ENCODE data around the gene SETD2.

Gene SETD2

DNA sequence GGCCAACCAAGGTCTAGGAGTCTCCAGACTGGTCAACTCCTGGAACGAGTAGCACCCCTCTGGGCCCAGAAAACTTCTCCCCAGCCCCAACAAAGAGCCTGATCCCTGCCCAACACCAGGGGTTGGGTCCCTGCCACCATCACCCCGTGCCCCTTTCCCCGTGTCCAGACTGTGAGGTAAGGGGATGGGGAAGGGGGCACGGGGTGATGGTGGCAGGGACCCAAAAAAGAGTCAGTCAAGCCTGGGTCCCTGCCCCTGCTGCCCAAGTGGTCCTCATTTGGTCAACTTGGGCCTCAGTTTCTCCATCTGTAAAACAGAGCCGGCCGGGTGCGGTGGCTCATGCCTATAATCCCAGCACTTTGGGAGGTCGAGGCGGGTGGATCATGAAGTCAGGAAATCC, 185.5 kb downstream of the SETD2 start:
- no peak for DNase-seq

DNA sequence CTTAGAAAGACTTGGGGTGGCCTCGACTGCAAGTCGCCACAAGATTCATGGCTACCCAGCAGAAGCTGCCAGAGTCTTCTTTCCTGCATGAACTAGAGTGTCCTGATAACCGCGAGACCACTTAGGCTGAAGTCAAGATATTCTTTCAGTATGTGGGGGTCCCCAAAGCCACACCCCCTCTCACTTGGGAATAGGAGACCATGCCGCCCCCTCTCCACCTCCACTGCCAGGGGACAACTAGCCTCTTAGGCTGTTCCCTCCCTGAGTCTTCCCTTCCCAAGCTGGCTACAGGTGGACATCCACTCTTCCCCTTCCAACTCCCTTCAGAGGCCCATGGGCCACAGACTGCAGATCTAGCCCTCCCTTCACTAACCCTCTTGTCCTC, 186.1 kb downstream of the SETD2 start:
- no peak for DNase-seq

GRCh38 chr3:46976326-46977190, 187.4 kb downstream of the SETD2 start, which contains the start of gene CCDC12:
Gene CCDC12, minus strand, starts transcription at chr3:46976745. Its CDS starts 13 bp downstream, at chr3:46976732.
- DNase-seq, result peak; percentile 98

- DNase-seq, result no peak
These were observed 189.3 kb downstream of the SETD2 start for GRCh38 chr3:46974421-46975171.

DNA sequence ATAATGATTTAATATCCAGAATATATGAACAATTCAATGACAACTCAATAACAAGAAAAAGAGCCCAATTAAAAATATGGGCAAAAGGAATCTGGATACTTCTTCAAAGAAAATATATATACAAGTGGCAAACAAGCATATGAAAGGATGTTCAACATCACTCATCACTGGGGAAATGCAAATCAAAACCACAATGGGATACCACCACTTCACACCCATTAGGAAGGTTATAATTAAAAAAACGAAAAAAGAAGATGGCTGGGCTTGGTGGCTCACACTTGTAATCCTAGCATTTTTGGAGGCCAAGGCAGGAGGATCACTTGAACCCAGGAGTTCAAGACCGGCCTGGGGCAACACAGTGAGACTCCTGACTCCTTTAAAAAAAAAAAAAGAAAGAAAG, 191.5 kb downstream of the SETD2 start:
- no peak for DNase-seq

DNA sequence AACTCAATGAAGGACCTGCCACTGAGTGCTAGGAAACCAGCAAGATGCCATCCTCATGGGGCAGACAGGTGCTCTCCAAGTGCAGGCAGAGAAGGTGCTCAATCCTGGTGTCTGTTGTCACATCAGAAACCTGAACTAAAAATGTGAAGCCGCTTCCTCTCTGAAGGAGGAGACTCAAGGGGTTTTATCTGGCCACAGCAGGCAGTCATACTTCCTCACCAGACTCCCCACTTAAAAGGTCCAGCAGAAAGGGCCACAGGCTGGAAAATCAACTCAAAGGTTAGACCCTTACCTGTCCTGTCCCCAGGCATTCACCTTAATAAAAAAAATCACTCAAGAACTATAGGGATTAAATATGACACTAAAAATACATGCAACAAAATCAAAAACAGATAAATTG, 192.2 kb downstream of the SETD2 start:
- DNase-seq, result no peak

DNA sequence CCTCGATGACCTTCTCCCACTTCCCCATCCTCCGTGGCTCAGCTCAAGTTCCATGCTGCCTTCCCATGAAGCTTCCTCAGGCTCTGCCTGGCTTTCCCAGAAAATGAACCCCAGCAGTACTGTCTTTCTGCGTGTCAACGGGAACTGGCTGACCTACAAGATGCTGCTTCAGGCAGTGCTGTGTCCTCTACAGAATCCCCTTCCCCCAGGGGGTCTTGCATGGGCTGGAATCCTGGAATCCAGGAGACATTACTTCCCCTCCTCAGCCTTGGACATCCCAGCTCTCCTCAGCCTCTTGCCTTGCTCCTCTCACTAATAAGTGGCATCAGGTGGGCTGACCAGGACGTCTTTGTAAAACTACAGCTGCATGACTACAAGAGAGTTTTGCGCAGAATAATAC, 192.8 kb downstream of the SETD2 start:
- DNase-seq, result no peak

GRCh38 chr3:46970391-46971091, 193.4 kb downstream of the SETD2 start:
- DNase-seq, result no peak

- no peak for DNase-seq
These were observed 195.0 kb downstream of the SETD2 start for GRCh38 chr3:46968783-46969428.

DNA sequence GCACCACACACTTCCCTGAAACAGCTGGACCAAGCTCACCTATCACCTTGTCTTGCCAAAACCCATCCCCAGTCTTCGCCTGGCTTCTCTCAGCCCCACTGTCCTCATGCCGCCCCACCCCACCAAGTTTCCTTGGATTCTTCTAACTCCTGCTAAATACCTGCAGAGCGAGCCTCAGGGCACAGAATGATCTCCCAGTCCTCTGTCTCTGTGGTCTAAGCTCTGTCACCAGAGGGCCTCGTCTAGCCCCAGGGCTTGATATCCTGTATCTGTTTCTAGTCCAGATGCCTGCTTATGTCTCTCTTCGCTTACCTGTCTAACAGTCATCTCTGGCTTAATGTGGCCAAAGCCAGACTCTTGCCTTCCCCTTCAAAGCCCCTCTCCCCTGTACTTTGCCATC, 197.1 kb downstream of the SETD2 start:
- no peak for DNase-seq
